ENCODE data around the gene PLEKHN1. TPM values are rescaled to one million over a fixed set of nuclear protein-coding genes. Genes with fewer than 3 reads are reported as not detected.

PLEKHN1 gene
- total and polyA plus RNA-seq, 2 of the 4 experiments (the other 2 are of a cell fraction): 0.54 to 2.1 TPM

DNA sequence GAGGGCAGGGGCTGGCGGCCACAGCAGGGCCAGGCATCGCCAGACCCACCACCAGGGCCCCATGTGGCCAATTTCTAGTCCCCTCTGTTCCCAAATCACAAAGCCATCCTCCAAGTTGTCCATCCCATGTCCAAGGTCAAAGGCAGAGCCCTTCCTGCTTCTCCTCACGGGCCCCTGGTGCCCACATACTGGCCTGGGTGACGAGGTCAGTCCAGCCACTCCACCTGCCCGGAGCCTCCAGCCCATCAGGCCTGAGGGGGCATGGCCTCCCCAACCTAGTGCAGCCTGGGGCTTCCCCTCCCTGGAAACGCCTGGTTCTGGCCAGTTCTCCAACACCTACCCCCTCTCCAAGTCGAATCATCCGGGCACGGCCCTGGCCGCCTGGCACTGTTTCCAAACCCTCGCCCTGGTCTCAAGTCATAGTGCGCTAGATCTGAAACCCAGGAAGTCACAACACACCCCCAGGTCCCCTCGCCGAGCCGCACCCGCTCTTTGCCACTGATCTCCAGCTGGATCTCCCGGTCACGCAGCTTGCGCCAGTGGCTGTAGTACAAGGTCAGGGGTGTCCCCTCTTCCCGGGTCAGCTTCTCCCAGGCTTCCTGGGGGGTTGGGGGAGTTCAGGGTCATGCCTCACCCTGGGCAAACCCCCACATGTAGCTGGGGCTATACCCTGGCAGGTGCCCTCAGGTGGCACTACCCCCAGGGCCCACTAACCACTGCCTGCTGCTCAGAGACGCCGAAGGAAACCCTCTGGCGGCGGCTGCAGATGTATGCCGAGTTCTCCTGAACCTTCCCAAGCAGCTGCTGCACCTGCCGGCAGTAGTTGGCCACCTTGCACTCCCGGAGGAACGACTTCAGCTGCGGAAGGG is 20.4 kb upstream of the PLEKHN1 start:
- H3K56ac ChIP-seq (ENCODE audit: extremely low read depth, insufficient read depth, low read length): no peak overlapping the region
- no peak overlapping the region for H3K4me3 ChIP-seq (ENCODE audit: insufficient read depth, low read depth, low read length)
- H2BK15ac ChIP-seq (ENCODE audit: low read depth, low read length): no peak overlapping the region
- ChIA-PET POLR2A (ENCODE audit: unreplicated experiment) (no interaction called here), CTCF (no interaction called here)
- no peak overlapping the region for H2AK9ac ChIP-seq (replicated peaks; ENCODE audit: low read depth, low read length, poor library complexity)
- no peaks in the 10 kb centered on the region for H3K27me3 ChIP-seq (ENCODE audit: control insufficient read depth, insufficient read depth, low read length)
- H2AK5ac ChIP-seq (ENCODE audit: low read depth, low read length): no peak overlapping the region; the same call in 1 of the 2 replicates
- peaks cover 52% of the 10 kb centered on the region for H3K36me3 ChIP-seq (ENCODE audit: control insufficient read depth, insufficient read depth, low read length)
- dilution Hi-C loops (cut with HindIII; ENCODE audit: low sequenced_read_pairs, unreplicated experiment) (no loop called here), intact Hi-C loops (cut with micrococcal nuclease) (no loop called here), in situ Hi-C loops (cut with MboI; ENCODE audit: low sequenced_read_pairs) (no loop called here)
- H4K8ac ChIP-seq (ENCODE audit: low read depth in 2 of 2, low read length in 2 of 2): peak overlapping the region in 1 of 2 experiments; percentile 31; a peak in 1 of 4 replicates
- H3K79me1 ChIP-seq (ENCODE audit: low read depth in 1 of 2, low read length in 2 of 2): peaks cover 9 to 15% of the 10 kb centered on the region in 2 experiments
- H4K5ac ChIP-seq (ENCODE audit: low read depth, low read length): no peak overlapping the region
- H2AFZ ChIP-seq (replicated peaks; ENCODE audit: low read length, poor library complexity): no peak overlapping the region
- ATAC-seq (ENCODE audit: low read depth) (no peak), DNase-seq (no peak)
- peaks cover 7% of the 10 kb centered on the region for H3K9me1 ChIP-seq (ENCODE audit: insufficient read depth, low read length)
- no peak overlapping the region for H2BK120ac ChIP-seq (ENCODE audit: low read depth, low read length)
- H3K18ac ChIP-seq (ENCODE audit: low read depth, low read length): no peak overlapping the region
- H3K4ac ChIP-seq (ENCODE audit: low read depth, low read length): 0 out of 2 replicates have a peak overlapping the region, but pooled peaks have one; percentile 64
- H2BK5ac ChIP-seq (ENCODE audit: low read depth, low read length, poor library complexity, severe bottlenecking): no peak overlapping the region
- no peak for TF ChIP-seq CEBPB (IDR thresholded peaks at IDR 0.05; ENCODE audit: low read depth, low read length)
- no peak for TF ChIP-seq MAFK (IDR thresholded peaks at IDR 0.05; ENCODE audit: low read depth, low read length)
- TF ChIP-seq, protein P1, sequence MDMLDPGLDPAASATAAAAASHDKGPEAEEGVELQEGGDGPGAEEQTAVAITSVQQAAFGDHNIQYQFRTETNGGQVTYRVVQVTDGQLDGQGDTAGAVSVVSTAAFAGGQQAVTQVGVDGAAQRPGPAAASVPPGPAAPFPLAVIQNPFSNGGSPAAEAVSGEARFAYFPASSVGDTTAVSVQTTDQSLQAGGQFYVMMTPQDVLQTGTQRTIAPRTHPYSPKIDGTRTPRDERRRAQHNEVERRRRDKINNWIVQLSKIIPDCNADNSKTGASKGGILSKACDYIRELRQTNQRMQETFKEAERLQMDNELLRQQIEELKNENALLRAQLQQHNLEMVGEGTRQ (IDR thresholded peaks at IDR 0.05; ENCODE audit: low read depth, low read length): no peak
- TF ChIP-seq RFX5 (IDR thresholded peaks at IDR 0.05; ENCODE audit: low read depth, low read length): no peak
- no peak for TF ChIP-seq RAD21 (IDR thresholded peaks at IDR 0.05; ENCODE audit: low read length)
- TF ChIP-seq CHD1 (IDR thresholded peaks at IDR 0.05; ENCODE audit: low read depth, low read length): no peak
- no peak for TF ChIP-seq FOS (IDR thresholded peaks at IDR 0.05; ENCODE audit: low read depth, low read length)
- TF ChIP-seq MXI1 (IDR thresholded peaks at IDR 0.05; ENCODE audit: borderline replicate concordance, low read depth, low read length): no peak
- no peak for TF ChIP-seq SMC3 (IDR thresholded peaks at IDR 0.05; ENCODE audit: low read depth, low read length)
- TF ChIP-seq, protein P2, sequence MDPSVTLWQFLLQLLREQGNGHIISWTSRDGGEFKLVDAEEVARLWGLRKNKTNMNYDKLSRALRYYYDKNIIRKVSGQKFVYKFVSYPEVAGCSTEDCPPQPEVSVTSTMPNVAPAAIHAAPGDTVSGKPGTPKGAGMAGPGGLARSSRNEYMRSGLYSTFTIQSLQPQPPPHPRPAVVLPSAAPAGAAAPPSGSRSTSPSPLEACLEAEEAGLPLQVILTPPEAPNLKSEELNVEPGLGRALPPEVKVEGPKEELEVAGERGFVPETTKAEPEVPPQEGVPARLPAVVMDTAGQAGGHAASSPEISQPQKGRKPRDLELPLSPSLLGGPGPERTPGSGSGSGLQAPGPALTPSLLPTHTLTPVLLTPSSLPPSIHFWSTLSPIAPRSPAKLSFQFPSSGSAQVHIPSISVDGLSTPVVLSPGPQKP (IDR thresholded peaks at IDR 0.05; ENCODE audit: borderline replicate concordance, low read depth, low read length): no peak
- TF ChIP-seq POLR2A (IDR thresholded peaks at IDR 0.05; ENCODE audit: low read depth, low read length): no peak
- no peak for TF ChIP-seq NFE2L2 (IDR thresholded peaks at IDR 0.05; ENCODE audit: low read depth, low read length)
- no peak for TF ChIP-seq RCOR1 (IDR thresholded peaks at IDR 0.05; ENCODE audit: insufficient replicate concordance, low read length)
- no peak for TF ChIP-seq MAZ (IDR thresholded peaks at IDR 0.05; ENCODE audit: borderline replicate concordance, low read depth, low read length)
- no peak for TF ChIP-seq BHLHE40 (IDR thresholded peaks at IDR 0.05; ENCODE audit: low read depth, low read length)
- BruUV-seq (replicated peaks): no TSS peak
- no peak overlapping the region for H3K9ac ChIP-seq (ENCODE audit: low read depth, low read length)
- H2BK20ac ChIP-seq (ENCODE audit: low read depth, low read length): no peak overlapping the region
- no peak overlapping the region for H4K91ac ChIP-seq (ENCODE audit: insufficient read depth, low read depth, low read length)
- no peak overlapping the region for H3K4me2 ChIP-seq (ENCODE audit: low read depth, low read length)
- 92% methylated on average over 7 of the region's 29 CpGs; no CpG with 5 or more reads in 1 of the 2 experiments for WGBS, 2 experiments (ENCODE audit: extremely low coverage in 2 of 2, insufficient read length in 1 of 2)
- no peak overlapping the region for H3K23ac ChIP-seq (ENCODE audit: low read depth, low read length)
- peaks cover 24% of the 10 kb centered on the region for H4K20me1 ChIP-seq (ENCODE audit: insufficient read depth, low read length)
- H3K9me3 ChIP-seq (ENCODE audit: control insufficient read depth, insufficient read depth, low read length): no peaks in the 10 kb centered on the region
- H3K4me1 ChIP-seq (ENCODE audit: control insufficient read depth, insufficient read depth, low read length): peaks cover 31% of the 10 kb centered on the region
- H3K14ac ChIP-seq (replicated peaks; ENCODE audit: low read depth, low read length): no peak overlapping the region
- no peak overlapping the region for H3K27ac ChIP-seq (ENCODE audit: insufficient read depth, low read length)
